Measurements from ENCODE around the gene KRTAP9-9. TPM values are rescaled to one million over a fixed set of nuclear protein-coding genes. Genes with fewer than 3 reads are reported as not detected.
"Not testable (repeated sequence)": the region's sequence is repeated elsewhere in the genome, so short reads cannot be mapped to it uniquely, and the experiment has no call there.

KRTAP9-9 gene
- total RNA-seq, 1 donor from 2014 or later, result not detected

DNA sequence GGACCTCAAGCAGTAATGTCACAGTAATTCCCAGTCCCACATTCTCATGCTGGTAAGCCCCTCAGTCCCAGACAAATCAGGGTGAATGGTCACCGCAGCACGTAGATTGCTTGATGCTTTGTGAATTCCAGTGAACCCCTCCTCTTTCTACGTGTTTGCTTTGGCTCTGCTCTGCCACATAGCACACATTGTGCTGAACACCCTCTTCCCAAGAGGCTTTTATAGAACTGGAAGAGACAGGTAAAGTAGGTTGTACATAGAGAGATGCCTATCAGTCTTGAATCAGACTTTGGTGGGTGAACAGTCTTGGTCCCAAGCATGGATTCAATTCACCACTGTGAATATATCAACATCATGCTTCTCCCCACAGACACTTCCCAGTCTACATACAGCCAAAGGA is 9.4 kb downstream of the KRTAP9-9 start:
- no peak for DNase-seq (ENCODE audit: low spot score)

DNA sequence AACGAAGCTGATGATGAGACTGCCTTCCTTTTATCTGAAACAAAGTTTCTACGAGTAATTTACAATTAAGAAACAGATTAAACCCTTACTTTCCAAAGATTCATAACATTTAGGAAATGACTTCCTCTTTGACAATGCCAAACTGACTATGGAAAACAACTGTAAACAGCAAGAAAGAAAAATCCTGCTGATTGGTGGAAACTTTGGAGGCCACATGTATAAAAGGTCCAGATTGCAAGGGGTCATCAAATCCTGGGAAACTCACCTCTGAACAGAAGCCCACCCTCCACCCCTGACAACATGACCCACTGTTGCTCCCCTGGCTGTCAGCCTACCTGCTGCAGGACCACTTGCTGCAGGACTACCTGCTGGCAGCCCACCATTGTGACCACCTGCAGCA is 9.9 kb downstream of the KRTAP9-9 start, which contains the start of gene KRTAP9-6:
Gene KRTAP9-6, plus strand, starts transcription at position 301 of the 400 bp plus-strand sequence. Its CDS starts 0 bp downstream, at position 301.
- no peak for DNase-seq (ENCODE audit: low spot score)

DNA sequence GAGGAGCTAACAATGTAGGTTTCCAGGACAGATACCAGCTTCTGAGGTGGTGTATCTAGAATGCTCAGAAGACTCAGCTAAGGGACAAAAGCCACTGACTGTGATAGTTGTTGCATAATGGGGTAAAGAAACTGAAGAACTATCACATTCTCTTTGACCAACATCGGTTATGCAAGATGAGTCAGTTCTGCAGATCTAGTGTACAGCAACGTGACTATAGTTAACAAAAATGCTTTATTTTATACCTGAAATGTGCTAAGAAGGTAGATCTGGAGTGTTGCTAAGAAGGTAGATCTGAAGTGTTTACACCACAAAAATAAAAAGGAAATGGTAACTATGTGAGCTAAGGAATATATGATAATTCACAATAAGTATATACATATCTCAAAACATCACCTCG is 12.5 kb downstream of the KRTAP9-9 start:
- no peak for DNase-seq (ENCODE audit: low spot score)

DNA sequence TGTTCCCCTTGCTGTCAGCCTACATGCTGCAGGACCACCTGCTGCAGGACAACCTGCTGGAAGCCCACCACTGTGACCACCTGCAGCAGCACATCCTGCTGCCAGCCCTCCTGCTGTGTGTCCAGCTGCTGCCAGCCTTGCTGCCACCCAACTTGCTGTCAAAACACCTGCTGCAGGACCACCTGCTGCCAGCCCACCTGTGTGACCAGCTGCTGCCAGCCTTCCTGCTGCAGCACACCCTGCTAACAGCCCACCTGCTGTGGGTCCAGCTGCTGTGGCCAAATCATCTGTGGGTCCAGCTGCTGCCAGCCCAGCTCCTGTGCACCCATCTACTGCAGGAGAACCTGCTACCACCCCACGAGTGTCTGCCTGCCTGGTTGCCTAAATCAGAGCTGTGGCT is 16.1 kb downstream of the KRTAP9-9 start:
- DNase-seq (ENCODE audit: low spot score), result not testable (repeated sequence)

DNA sequence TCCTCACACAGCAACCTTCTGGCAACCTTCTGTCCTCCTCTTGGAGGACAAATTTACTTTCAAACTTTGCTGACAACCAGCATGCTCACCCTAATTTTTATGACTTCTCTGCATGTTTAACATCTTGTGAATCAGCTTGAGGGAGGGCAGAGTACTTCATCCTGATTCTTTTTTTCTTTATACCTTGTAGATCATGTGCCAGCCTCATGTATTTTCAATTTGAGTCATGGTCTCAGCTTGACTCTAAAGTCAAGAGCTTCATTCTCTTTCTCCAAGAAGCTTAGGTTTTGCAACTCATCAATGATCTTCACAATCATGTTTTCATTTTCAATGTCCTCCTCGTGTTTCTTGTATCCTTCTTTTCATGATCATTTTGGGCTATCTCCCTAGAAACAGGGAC is 16.7 kb downstream of the KRTAP9-9 start:
- DNase-seq (ENCODE audit: low spot score), result no peak

DNA sequence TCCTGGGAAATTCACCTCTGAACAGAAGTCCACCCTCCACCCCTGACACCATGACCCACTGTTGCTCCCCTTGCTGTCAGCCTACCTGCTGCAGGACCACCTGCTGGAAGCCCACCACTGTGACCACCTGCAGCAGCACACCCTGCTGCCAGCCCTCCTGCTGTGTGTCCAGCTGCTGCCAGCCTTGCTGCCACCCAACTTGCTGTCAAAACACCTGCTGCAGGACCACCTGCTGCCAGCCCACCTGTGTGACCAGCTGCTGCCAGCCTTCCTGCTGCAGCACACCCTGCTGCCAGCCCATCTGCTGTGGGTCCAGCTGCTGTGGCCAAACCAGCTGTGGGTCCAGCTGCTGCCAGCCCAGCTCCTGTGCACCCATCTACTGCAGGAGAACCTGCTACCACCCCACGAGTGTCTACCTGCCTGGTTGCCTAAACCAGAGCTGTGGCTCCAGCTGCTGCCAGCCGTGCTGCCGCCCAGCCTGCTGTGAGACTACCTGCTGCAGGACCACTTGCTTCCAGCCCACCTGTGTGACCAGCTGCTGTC is 20.5 kb downstream of the KRTAP9-9 start, which contains the start of gene KRTAP9-7:
Gene KRTAP9-7, plus strand, starts transcription at position 51 of the 543 bp plus-strand sequence. Its CDS starts 0 bp downstream, at position 51.
- not testable (repeated sequence) for DNase-seq (ENCODE audit: low spot score)

DNA sequence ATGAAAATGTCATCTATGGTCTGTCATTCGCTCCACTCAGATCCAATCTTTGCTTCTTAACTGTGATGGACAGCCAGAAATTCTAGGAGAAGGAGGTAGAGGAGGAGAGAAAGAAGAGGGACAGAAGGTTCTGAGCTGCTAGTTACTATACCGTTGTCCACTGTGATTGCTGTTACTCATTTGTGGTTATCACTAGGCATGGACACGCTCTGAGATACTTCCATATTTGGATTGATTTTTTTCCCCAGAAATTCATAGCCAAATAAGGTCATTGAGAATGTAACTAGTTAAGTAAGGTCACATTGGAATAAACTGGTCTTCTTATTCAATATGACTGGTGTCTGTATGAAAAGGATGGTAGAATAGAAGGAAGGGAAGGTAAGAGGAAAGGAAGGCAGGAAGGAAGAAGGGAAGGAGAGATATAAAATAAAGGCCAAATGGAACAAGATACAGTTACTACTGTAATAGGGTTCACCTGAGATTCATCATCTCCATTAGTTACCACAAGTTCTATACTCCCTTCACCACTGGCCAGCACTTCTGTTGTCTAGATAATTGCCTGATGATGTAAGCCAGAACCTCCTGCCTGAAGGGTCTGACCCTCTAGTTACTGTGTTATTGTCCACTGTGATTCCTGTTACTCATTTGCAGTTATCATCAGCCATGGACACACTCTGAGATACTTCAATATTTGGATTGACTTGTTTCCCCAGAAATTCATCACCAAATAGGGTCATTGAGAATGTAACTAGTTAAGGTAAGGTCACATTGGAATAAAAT is 23.2 kb downstream of the KRTAP9-9 start:
- DNase-seq (ENCODE audit: low spot score), result no peak

DNA sequence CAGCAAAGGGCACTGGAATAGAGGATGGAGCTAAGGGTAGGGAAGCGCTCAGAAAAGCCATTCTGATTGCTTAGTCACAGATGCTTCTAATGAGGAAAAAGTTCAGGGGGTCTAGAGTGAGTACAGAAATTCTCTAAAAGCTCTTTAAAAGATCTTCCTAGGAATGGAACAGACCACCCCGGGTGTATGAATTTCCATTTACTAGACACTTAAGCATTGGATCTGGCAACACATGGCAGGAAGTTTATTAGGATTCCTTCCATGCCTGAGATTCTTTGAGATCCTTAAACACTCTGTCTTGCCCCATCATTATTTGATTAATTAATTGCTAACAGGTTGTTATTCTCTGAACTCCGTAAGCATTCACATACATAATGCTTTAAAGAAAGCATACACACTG is 28.9 kb downstream of the KRTAP9-9 start:
- DNase-seq (ENCODE audit: low spot score), result no peak

DNA sequence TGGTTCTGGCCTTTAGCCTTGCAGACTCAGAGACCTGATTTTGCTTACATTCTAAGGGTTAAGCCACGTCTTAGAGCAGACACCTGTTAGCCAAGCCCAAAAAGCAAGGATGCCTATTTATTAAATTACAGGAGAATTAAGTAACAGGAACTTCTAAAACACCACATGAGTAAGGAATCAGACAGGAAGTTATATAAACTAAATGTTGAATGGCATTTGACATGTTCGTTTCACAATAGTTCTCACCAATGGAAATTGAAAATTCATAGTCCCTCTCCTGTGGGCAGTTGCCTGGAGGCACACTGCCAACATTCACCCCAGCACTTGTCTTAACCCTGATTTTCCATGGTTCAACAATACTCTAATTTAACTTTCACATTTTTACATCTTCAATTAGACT is 29.4 kb downstream of the KRTAP9-9 start:
- DNase-seq (ENCODE audit: low spot score), result no peak

DNA sequence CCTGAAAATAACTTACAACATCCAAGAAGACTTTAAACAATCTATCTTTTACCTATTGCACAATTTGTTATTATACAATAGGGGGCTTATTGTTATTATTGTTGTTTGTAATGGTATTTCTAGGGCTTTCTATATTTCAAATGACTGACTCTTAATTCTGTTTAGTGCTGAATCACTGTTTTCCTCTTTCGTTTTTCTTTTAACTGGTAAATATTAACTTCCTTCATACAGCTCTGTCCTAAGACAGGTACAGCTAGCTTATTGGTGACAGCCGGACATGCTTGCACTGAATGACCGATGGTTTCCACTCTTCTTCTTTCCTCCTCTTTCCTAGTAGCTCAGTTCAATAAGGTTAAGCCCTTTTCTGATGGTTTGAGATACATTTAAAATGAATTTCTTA is 31.9 kb downstream of the KRTAP9-9 start:
- DNase-seq (ENCODE audit: low spot score), result no peak

DNA sequence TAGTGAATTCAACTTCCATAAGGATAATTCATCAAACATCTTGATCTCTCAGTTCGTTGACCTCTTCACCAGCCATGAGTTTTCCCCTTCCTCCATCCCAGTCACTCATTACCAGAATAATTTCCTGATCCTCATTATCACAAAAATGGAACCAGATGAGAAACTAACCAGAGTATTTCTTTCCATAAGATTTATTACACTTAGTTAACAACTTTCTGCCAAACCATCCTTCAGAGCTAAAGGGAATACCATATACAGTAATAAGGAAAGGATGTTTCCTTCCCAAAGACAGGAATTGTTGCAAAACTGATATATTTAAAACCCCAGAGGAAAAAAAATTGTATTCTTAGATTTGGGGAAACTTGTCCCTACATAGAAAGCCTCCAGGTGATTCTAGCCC is 38.8 kb downstream of the KRTAP9-9 start:
- DNase-seq (ENCODE audit: low spot score), result no peak

DNA sequence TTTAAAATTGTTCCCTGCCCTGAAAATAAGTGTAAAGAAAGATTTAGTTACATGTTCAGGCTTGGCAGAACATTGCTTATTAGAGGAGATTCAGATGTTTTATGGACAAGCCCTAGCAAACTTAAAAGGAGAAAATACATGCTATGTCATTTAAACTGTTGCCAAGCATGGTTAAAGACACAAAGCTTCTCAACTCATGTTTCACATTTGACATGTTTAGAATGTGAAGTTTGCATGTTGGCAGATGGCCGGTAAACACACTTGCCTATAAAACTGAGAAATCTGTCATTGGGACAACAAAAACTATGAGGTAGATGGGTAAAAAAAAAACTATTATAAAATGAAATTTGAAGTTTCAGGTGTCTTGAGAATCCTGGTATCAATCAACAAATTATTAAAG is 41.7 kb downstream of the KRTAP9-9 start:
- DNase-seq (ENCODE audit: low spot score), result no peak

DNA sequence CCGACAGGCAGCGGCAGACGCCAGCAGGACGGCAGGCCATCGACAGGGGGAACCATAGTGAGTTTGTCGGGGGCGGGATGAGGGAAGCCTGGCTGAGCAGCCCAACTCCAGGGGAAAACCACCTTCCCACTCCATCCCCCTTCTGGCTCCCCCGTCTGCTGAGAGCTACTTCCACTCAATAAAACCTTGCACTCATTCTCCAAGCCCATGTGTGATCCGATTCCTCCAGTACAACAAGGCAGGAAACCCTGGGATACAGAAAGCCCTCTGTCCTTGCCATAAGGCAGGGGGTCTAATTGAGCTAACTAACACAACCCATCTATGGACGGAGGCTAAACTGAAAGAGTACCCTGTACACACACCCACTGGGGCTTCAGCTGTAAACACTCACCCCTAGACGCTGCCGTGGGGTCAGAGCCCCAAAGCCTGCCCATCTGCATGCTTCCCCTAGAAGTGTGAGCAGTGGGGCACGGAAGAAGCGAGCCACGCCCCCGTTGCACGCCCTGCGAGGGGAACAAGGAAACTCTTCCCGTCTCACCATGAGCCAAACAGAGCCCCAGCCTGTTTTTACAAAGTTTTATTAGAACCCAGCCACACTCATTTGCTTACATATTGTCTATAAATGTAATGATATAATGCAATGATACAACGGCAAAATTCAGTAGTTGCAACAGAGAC is 43.4 kb downstream of the KRTAP9-9 start:
- DNase-seq (ENCODE audit: low spot score), result no peak

DNA sequence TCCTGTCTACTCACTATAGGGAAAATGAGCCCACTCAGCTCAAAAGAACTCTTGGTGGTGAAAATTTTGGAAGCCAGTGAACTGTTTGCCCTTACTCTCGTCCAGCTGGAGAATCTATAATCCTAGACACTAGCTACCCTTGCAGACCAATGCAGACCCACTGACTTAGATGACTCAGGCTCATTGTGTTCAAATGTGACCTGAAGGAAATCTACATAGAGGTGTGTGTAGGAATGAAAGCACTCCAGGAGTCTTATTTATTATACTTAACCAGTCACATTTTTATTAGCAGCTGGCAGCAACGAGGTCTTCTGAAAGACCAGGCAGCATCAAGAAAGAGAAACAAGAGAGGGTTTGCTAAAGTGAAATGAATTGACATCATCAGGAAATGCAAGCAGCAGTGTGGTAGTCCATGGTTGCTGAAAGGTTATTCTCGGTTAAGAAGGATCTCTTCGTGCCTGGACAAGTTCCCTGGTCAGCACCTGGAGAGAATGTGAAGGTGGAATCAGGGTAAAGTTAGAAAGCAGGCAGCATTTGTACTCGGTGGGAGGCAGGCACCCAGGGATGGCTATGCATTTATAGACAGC is 46.1 kb downstream of the KRTAP9-9 start:
- DNase-seq (ENCODE audit: low spot score), result no peak

DNA sequence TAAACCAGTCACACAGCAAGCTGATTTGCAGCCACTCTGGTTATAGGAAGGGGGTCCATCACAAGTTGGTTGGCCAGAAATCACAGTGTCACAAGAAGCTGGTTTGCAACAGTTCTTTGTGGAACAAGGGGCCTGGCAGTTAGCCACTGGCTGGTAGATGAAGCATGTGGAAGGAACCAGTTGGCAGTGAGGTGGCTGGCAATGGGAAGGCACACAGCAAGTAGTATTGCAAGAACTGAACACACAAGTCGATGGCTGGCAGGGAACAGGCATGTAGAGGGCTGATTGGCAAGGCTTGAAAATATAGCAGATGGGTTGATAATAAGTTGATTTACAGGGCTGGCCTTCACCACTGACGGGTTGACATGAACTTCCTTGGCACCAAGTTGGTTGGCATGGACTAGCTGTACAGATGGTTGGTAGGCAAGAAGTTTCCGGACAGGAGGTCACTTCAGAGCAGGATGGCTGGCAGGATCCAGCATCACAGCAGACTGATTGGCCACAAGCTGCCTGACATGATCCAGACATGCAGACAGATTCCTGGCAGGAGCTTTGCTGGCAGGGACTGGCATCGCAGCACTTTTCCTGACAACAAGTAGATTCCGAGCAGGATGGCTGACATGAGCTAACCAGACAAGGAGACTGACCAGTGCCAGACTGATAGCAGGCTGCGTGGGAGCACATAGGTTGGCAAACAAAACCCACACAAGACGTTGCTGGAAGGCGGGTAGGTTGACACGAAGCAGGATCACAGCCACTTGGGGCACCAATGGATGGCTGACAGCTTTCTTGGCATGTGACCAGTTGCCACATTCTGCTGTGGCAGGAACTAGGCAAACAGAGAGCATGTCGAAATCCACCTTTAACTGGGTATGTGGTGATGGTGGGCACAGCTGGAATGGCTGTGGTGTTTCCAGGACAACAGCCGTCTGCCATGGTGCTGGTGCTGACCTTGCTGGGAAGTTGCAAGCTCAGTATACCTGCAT is 47.0 kb downstream of the KRTAP9-9 start, which contains the start of gene KRTAP29-1:
Gene KRTAP29-1, minus strand, starts transcription at position 936 of the 986 bp plus-strand sequence. Its CDS starts 0 bp downstream, at position 936.
- no peak for DNase-seq (ENCODE audit: low spot score)

DNA sequence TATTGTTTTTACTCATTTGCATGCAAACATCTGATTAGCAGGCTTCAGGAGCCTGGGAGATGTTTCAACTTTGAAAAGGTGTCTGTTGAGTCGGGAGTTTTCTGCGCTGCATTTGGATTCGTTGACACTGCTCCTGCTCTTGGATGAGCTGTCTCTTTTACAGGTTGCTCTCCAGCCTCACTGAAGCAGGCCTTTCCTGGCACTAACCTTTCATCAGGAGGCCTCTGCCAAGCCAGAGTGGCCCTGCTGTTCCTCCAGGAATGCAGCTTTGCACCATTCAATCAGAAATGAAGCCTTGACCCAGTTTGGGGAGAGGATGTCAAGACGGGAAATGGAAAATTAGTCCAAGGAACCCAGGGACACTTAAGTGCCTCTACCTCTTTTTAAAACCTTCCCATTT is 47.8 kb downstream of the KRTAP9-9 start:
- no peak for DNase-seq (ENCODE audit: low spot score)

DNA sequence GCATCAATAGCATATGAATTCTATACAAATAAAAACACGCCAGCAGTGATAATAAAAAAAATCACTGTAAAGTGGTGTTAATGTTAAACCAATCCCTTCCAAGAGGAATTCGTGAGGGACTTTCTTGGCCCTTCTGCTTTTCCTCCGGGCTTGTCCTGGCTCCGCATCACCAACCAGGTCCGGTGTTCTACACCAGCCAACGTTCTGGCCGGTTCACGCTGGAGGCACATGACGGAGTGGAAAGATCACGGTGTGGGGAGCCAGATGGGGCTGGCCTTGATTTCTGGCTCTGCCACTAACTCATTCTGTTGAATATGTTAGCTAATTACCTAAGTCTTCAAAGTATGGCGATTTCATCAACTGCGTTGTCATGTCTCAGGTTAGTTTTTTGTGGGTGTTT is 48.9 kb downstream of the KRTAP9-9 start:
- DNase-seq (ENCODE audit: low spot score), result no peak
